CD4-positive, alpha-beta T cell treated with Interleukin-6 at 100 ng/mL for 8 hours (primary cell): Measurements from ENCODE around the gene TBL1X.

Experiments
- DNase-seq: peaks from one replicate; pipeline ENCODE4 v3.0.0-alpha.2; 2020; ENCODE audit warnings: mixed read lengths, low spot score

Gene TBL1X

DNA sequence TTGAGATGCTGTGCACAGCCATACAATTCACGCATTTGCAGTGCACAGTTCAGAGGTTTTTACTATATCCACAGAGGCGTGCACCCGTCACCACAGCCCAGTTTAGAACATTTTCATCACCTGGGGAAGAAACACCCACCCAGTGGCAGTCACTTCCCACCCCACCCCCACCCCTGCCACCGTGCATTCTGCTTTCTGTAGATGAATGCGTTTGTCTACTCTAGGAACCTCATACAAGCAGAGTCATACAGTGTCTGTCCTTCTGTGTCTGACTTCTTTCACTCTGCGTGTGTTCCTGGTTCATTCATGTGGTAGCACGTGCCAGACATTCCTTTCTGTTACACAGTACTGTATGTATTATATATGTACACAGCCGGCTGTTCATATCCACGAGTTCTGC lies 122.8 kb downstream of the TBL1X start:
- DNase-seq: no peak

DNA sequence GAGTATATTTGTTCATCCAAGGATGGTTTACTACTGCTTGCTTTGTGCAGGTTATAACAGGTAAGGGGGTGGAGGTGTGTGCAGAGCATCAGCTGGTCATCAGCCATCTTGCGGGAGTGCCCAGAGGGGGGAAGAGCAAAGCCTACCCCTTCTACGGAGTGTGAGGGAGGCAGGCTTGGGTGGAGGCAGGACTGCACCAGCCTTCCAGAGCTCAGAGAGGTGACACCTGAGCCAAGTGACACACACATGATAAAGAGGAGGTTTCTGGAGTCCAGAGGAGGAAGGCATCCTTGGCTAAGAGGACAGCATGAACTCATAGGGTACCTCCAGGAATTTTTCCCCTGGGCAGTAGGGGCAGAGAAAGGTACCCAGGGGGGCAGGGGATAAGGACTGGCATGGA lies 126.6 kb downstream of the TBL1X start:
- no peak for DNase-seq

DNA sequence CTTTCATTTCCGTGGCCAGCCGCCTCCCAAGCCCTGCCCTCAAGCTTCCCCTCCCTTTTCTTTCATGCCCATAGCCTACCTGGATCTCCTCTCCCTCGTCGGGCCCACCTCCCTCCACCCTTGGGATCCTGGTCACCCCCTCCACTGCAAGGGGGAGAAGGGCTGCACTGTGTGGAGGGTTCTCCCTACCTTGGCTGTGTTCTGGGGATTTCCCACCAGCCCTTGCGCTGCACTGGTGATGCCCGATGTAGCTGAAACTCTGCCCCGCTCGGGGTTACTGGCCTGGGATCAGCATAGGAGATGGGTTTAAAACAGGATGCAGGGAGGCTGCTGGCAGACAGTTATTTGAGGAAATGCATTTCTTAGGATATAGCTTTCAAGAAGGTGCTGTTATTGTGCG lies 128.9 kb downstream of the TBL1X start:
- DNase-seq: no peak

DNA sequence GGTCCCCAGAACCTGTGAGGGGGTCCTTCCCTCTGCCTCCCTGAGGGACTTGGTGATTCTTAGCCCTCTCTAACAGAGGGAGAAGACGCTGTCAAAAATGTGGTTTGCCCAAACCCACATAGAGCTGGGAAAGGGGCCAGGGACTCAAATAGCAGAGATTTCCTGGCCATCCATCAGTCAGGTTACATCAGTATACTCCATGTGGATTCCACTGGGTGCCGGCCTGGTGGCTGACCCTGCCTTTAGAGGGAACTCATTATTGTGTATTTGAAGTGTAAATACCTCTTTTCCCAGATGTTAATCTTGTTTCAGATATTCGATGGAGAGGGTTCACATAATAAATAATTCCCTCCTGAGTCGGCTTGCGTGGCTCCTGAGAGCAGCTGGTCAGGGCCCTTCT lies 130.3 kb downstream of the TBL1X start:
- no peak for DNase-seq

DNA sequence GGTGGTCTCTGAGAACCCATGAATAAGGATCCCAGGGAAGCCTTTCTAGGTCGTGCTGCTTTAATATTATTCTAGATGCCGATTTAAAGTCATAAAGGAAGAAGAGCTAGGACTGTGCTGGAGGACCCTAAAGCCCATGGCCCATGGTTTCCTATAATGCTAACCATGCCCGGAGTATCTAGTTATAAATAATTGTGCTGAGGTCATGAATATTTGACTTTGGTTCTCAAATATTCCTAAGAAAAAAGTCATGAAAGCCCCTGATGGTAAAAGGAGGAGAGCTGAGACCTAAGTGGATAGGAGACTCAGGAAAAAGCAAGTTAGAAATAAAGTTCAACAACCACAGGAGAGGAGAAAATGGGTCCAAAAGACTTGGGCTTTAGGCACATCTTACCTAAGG lies 132.0 kb downstream of the TBL1X start:
- DNase-seq: no peak

DNA sequence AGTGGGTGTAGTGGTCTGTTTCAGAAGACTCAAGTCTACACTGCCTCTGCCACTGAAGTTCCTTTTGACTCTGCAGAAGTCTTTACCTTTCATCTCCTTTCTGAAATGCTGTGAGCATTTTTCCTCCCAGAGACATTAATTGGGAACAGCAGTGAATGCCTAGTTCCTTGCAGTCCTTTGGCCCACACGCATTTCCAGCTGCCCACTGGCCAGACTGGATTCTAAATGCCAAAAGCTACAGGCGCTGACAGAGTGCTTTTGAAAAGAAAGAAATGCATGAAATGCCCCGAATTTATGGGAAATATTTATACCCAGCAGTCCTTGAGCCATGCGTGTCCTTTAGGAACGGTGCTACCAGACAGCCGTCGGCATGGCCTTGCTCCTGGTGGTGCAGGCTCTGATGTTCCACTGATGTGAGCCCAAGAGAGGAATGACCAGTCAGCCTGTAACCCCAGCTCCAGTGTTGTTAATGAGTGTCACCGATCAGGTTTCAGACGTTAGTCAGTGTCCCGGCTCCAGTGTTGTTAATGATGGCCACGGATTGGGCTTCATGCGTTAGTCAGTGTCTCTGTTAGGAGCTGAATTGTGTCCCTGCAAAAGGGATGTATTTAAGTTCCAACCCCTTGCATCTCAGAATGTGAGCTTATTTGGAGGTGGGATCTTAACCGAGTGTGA lies 132.6 kb downstream of the TBL1X start:
- no peak for DNase-seq

DNA sequence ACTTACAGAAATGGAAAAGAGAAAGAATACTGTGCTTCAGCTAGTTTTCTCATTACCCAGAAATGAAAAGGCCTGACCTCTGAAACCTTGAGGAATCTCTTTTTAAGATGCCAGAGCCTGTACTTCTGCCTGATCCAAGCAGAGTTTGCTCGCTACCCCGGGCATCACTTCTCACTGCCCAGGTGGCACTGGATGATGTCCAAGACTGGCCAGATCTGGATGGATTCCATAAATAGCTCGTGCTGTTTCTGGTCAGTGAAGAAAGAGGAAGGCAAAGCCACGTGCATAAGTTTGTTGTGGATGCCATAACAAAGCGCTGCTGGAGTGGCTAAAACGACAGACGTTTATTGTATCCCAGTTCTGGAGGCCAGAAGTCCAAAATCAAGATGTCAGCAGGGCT lies 133.5 kb downstream of the TBL1X start:
- no peak for DNase-seq

DNA sequence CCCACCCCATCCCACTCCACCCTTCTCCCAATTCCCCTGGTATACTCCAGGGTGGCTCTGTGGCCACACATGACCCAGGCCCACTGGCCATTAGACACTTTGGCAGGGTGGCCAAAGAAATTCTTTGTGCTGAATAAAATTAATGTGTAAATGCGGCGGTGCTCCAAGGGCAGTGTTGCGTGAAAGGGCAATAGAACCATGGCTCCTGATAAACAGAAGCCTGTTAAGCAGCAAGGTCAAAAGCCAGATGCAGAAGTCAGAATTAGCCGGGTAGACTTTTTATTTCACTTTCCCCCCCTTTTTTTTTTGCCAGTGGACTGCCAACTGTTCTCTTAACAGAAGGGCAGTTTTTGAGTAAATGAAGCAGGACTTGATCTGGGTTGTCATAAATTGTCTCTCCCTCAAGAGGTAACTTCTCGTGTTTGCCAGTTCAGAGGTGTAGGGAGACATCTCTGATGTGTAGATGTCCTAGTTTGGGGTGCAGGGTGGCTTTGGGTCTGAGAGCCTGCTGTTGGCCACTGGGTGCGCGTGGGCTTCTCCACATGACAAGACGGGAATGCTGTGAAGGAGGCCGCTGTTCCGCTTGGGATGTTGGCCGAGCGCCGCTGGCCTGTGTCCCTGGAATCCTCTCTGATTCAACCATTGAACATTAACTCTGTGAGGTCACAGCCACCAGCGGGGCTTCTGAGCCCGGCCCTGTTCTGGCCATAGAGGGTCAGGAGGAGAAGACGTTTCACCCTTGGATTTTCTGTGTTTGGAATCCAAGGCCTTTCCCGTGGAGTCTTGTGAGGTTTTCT lies 139.5 kb downstream of the TBL1X start:
- DNase-seq: no peak

DNA sequence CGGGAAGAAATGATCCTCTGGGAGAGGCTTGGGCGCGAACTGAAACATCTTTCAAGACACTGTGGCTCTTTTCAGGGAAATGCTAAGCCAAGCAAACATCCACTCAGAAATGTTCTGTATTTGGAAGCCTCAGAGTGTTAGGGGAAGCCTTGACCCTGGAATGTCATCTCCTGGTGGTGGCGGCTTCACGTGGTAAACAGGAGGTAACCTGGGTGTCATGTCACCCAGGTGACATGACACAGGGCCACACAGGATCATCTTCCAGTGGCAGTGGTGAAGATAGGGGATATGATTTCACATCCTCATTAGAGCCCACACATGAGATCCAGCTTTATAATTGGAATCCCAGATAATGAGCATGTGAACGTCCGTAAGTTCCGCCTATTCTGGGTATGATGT lies 140.0 kb downstream of the TBL1X start:
- DNase-seq: no peak

DNA sequence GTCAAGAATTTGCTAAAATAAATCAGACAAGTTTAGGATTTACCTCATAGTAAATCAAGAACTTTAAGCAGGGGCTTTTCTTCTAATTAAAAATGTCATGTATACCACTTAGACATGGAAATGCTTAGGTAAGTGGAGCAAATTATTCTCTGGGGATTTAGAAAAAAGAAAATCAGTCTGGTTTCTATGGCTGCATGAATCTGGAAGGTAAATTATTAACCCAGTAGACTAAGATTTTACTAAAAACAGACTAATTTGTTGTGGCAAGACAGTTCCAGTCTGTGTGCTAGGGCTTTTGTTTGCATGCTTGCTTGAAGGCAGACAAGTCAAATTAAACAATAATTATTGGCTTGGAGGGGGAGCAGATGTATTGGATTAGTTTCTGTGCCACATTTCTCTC lies 140.6 kb downstream of the TBL1X start:
- no peak for DNase-seq

DNA sequence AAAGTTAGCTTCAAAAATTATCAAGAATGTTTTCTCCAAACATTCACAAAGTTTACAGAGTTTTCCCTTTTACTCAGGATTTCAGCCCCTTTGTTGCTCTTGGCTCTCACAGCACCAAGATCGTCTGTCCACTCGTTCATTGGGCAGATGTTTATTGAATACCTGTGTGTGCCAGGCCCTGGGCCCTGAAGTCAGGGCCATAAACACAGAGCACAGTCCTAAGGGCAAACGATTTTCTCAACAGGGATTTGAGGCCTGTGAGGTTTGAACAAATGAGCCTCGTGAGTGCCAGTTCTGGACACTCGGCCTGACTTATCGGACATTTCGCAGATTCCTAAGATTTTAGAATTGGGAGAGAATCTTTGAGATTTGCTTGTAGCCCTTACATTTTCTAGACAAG lies 142.1 kb downstream of the TBL1X start:
- DNase-seq: no peak

DNA sequence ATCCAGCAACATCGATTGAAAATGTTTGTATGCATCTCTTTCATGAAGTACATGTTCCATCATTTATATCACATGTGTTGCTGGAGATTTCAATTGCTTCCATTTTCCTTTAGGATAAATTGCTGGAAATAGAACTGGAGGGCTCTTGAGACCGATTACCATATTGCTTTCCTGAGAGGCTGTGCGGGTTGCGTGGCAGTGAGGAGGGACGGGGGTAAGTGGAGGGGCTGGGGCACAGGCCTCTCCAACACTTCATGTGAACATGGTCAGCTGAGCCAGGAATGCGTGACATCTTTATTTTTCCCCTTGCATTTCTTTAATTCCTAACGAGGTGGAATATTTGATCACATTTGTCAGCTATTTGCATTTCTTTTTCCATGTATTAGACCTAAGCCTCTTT lies 144.6 kb downstream of the TBL1X start:
- no peak for DNase-seq

DNA sequence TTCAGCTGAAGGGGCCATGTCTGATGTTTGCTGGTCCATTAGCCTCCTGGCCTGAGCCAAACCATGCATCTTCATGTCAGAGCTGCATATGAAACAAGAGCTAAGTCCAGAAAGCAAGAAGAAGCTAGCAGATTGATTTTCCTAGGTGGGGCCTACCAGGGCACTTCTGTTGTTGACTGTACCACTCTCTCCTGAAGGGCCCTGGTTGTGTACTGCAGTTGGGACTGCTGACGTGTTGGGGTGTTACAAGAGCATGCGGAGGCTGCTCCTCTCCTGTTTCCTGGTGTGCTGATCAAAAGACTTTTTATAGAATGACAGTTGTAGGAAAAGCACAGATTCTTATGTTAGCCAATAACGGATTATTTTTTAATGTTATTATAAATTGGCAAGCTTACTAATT lies 145.1 kb downstream of the TBL1X start:
- DNase-seq: no peak

DNA sequence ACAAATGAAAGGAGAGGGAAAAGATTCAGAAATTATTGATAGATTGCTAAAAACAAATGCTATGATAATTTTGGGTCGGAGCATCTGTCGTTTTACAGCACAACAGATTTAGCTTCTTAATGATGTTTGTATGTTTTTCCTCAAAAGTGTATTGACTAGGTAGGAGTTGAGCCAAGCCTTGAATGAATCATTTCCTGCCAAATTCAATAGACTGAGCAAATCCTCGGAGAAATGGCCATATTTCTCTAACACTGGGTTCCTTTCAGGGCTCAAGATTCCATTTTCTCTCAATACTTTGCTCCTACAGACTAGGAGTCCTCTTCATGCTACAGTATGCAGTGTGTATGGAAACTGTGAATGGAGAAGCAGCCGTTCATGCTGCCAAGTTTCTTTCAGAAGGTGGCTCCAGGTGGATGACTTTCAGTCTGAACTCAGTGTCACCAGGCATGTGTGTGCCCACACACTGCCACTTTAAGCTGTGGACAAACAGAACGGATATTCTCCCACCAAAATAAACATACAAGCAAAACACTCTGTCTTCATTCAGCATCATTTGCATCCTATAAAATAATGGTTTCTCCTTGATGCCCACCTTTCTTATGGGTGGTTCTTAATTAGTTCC lies 146.0 kb downstream of the TBL1X start:
- DNase-seq: no peak

DNA sequence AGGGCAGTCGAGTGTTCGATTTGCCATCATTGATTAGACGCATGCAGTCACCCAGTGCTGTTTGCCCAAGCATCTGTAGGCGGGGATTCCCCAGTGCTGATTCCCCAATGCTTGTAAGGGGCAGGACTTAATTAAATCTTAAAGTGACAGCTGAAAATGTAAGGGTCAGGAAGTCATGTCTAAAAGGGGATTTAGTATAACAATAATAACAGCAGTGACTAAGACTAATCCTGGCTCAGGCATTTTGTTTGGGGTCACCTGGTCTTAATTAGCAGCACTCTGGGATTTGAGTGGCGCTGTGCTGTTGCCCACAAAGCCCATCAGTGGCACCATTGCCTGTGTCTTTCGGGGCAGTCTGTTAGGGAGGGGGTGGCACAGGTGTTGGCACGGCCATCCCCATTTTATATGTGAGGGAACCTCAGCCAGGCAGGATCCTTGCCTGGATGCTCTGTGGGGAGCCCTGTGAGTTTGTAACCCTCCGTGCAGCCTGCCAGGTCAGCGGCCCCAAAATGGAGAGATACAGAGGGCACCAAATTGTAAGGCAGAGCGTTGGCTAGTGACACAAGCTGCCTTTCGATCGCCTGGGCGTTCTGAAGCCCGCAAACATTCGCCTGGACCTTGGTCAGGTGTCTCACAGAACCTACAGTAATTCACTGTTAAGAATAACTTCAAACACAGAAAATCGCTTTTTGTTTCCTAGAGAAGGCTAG lies 146.7 kb downstream of the TBL1X start:
- DNase-seq: no peak

DNA sequence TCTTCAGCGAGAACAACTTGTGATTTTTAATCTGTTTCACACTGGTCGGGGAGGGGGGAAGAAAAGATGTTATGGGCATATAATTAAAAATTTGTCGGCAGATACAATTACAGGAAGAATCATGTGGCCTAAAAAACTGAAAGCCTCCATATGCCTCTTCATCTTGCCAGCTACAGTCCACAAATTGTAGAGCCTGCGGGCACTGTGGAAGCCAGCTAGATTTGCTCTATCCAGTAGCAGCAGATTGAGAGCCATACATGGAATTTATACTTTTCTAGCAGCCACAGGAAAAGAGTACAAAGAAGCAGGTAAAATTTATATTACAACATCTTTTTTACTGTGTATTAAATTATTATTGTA lies 147.3 kb downstream of the TBL1X start:
- DNase-seq: no peak

DNA sequence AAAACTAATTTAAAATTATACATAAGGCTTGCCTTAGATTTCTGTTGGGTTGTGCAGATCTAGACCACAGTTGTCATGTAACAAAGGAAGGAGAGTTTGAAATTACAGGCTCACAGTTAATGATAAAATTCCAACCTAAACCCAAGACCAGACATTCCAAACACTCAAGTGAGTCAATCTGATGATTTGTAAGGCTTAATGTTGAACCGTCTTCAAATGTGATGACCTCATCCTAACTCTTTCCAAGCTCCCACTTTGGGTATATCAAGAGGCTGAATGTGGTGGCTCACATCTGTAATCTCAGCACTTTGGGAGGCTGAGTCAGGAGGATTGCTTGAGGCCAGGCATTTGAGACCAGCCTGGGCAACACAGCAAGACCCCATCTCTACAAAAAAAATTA lies 149.2 kb downstream of the TBL1X start:
- DNase-seq: no peak

DNA sequence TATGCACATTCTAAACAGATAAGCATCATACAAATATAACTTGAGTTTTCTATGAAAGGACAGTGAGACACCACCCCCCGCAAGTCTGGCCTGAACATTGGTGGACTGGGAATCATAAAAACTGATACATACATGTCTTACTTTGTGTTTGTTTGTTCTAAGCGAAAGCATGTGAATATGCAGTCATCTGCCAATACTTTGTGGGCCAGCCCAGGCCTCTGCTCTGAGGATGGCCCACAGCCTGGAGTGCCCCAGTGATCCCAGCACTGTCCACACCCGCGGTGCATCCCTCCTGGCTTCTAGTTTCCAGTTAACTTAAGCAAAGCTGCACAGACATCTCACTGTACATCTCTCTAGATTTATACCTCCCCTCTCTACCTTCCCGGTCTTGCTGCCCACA lies 154.3 kb downstream of the TBL1X start:
- DNase-seq: no peak

DNA sequence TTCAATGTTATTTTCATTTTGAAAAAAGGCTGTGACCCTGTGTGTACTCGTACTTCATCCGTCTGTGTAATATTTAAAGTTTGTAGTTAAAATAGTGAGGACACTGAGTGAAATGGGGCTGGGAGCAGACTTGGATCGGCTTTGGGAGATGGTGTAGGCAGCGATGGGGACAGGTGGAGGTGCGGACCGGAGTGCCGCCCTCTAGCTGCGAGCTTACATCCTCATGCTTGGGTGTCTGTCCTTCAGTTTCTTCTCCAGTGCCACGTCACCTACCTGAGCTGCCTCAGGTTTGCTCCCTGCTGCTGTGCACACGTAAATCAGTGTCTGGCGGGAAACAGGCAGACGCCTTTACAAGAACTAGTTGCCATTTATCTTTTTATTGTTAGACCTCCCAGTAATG lies 154.7 kb downstream of the TBL1X start:
- no peak for DNase-seq

DNA sequence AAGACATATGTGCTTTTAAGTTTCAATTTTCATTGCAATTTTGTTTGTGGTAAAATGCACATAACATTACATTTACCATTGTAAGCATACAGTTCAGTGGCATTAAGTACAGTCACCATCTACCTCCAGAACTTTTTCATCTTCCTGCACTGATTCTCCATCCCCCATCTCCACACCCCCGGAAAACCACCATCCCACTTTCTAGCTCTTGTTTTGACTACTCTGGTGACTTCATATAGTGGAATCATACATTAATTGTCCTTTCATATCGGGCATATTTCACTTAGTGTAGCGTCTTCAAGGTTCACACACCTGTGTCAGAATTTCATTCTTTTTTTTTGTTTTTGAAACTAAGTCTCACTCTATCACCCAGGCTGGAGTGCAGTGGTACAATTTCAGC lies 157.3 kb downstream of the TBL1X start:
- DNase-seq: no peak

DNA sequence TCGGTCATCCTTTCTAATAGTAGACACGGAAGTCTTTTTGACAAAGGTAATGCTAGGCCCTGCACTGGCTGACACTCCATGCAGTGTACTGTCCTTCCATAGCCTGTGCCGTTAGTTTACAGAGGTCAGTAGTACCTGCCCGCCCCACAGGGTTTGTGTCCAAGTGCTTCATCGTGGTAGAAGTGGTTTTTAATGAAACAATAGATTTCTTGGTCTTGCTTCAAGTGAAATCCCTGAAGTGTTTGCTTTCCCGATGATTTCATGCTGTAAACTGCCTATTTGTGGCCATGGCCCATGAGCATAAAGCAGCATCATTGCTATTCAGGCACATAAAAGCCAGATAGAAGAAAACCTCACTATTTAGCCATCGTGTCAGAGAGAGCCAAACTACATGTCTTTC lies 161.5 kb downstream of the TBL1X start:
- no peak for DNase-seq

DNA sequence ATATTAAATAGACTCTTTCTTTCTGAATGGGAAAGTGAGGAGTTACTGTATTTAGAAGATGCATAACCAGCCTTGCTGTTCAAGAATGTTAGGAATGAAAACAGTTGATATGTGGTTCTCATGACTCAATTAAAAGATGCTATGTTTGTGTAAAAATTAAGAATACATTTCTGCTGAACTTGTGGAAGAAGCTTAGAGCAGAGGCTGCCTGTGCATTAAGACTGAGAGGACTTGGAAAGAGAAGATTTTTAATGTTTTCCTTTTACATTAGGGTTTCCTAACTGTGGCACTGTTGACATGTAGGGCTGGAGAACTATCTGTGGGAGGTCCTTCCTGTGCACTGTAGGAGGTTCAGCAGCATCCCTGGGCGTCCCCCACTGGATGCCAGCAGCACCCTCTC lies 163.1 kb downstream of the TBL1X start:
- no peak for DNase-seq
